Cardiac muscle cell (in vitro differentiated cells and primary cell): ENCODE data around the gene CTDSP2. TPM values are rescaled to one million over a fixed set of nuclear protein-coding genes. Genes with fewer than 3 reads are reported as not detected.

Experiments used
- DNase-seq, 2 donors: peaks; one replicate each; pipeline versions ENCODE4 v3.0.0 to v3.0.0-alpha.2; 2010 to 2017; ENCODE audit warnings: low read depth in 1 of 2, low spot score in 1 of 2
- H3K27ac ChIP-seq: fragments of 200-600 bp; sonication (generic); 2 replicates; pipeline ENCODE4 v1.5.1; 2016
- H3K27me3 ChIP-seq: fragments of 200-600 bp; sonication (generic); 2 replicates; pipeline ENCODE4 v1.6.0; 2016; ENCODE audit warnings: control low read depth
- H3K36me3 ChIP-seq: fragments of 200-600 bp; sonication (generic); 2 replicates; pipeline ENCODE4 v1.5.1; 2016; ENCODE audit warnings: control low read depth
- H3K4me1 ChIP-seq: fragments of 200-600 bp; sonication (generic); 2 replicates; pipeline ENCODE4 v1.8.1; 2017; ENCODE audit warnings: low read depth, mild to moderate bottlenecking, mixed run types
- H3K4me3 ChIP-seq: fragments of 200-600 bp; sonication (generic); 2 replicates; pipeline ENCODE4 v1.5.1; 2016; ENCODE audit warnings: mild to moderate bottlenecking
- H3K9me3 ChIP-seq: fragments of 200-600 bp; sonication (generic); 2 replicates; pipeline ENCODE4 v1.5.1; 2017; ENCODE audit warnings: low read depth, mild to moderate bottlenecking, control low read depth
- polyA plus RNA-seq: library from polyadenylated mRNA; unstranded; fragments of >200 nt; fragmentation: Nextera tagmentation; extraction: Ambion mirVana; gene quantifications from 2 replicates; pipeline ENCODE4 v1.2.1, GENCODE V29; 2016
- total RNA-seq: library from RNA; depleted of rRNA; stranded (reverse); fragments of >200 nt; gene quantifications from 2 replicates; pipeline ENCODE4 v1.2.3, GENCODE V29; 2016
- TF ChIP-seq, protein P1 (sequence below): IDR thresholded peaks from 2 replicates; pipeline ENCODE4 v1.5.1; 2012; ENCODE audit warnings: low read depth, mild to moderate bottlenecking, low read length

CTDSP2 gene
- total and polyA plus RNA-seq, 2 experiments from 2014 or later, result 82.9 to 105 TPM

DNA sequence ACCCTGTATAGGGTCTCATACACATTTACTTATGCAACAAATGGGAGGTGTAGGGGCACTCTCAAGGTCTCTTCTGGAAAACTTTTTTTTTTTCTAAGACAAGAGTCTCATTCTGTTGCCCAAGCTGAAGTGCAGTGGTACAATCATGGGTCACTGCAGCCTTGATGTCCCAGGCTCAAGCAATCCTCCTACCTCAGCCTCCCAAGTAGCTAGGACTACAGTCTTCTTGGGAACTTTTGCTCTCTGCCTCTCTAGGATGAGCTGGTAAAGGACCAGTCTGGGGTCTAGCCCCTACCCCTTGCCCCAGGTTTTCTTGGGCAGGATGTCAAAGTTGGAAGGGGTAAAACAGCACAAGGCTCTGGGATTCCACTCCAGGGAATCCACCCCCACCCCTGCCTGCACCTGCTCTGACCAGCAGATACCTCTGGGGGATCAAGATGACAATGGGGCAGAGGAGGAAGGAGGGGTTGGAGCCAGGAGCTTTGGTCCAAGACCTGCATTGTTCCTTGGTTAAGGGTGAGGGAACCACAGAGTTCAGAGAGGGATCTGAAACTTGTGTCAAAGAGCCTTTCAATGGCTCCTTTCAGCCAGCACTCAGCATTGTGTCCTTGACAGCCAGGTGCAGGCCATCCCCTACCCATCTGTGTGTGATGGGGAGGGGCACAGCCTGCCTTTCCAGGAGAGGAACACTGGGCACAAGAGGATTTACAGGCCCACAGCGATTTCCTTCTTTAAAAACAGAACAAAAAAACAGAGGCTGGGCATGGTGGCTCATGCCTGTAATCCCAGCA lies 12.2 kb downstream of the CTDSP2 start:
- peaks cover 68% of the 10 kb centered on the region for H3K4me1 ChIP-seq
- H3K9me3 ChIP-seq, result no peaks in the 10 kb centered on the region
- DNase-seq, result no peak
- H3K27me3 ChIP-seq, result no peaks in the 10 kb centered on the region
- H3K36me3 ChIP-seq, result peaks cover 1% of the 10 kb centered on the region
- no peak overlapping the region for H3K4me3 ChIP-seq
- TF ChIP-seq, protein P1, sequence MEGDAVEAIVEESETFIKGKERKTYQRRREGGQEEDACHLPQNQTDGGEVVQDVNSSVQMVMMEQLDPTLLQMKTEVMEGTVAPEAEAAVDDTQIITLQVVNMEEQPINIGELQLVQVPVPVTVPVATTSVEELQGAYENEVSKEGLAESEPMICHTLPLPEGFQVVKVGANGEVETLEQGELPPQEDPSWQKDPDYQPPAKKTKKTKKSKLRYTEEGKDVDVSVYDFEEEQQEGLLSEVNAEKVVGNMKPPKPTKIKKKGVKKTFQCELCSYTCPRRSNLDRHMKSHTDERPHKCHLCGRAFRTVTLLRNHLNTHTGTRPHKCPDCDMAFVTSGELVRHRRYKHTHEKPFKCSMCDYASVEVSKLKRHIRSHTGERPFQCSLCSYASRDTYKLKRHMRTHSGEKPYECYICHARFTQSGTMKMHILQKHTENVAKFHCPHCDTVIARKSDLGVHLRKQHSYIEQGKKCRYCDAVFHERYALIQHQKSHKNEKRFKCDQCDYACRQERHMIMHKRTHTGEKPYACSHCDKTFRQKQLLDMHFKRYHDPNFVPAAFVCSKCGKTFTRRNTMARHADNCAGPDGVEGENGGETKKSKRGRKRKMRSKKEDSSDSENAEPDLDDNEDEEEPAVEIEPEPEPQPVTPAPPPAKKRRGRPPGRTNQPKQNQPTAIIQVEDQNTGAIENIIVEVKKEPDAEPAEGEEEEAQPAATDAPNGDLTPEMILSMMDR, result no peak
- peak overlapping the region; percentile 73 for H3K27ac ChIP-seq

DNA sequence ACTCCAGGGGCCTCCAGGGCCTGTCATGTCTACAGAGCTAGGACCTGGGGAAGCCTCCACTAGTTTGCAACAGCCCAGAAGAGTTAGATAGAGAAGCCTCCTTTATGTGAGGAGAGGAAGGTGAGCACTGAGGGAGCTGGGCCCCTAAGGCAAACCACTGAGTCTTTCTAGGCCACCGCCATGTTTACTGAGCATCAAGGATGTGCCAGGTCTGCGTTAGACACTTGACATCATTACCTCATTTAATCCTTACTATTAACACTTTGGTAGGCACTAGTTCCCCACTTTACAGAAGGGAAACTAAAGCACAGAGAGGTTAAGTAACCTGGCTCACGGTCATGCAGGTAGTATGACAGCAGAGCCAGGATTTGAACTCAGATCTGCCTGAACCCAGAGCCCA lies 12.9 kb downstream of the CTDSP2 start:
- H3K27ac ChIP-seq, result peak overlapping the region; percentile 73

DNA sequence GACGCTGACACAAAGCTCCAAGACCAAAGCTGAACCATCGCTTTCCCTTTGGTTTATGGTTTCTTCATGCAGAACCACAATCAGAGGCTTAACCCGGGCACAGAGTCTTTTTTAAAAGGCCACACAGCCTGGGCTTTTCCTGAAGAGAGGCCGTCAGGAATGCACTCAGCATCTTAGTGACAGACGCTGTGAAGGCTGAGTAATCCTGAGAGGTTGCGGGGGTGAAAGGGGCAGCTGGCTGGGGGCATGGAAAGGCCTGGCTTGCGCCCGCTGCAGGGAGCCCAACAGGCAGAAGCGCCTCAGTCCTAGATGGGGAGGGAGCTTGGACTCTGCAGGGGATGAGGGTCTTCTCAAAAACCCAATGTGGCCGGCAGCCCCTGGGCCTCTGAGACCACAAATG lies 13.6 kb downstream of the CTDSP2 start:
- TF ChIP-seq, protein P1, result no peak
- peak overlapping the region; percentile 73 for H3K27ac ChIP-seq
- no peak overlapping the region for H3K4me3 ChIP-seq
- no peaks in the 10 kb centered on the region for H3K27me3 ChIP-seq
- H3K36me3 ChIP-seq, result peaks cover 12% of the 10 kb centered on the region
- peak in 1 of 2 donors; percentile 28 for DNase-seq
- no peaks in the 10 kb centered on the region for H3K9me3 ChIP-seq
- peaks cover 55% of the 10 kb centered on the region for H3K4me1 ChIP-seq

More for the DNA sequence above, 12.9 kb downstream of the CTDSP2 start:
- Histone ChIP-seq H3K9me3 (no peaks in the 10 kb centered on the region), H3K27me3 (no peaks in the 10 kb centered on the region), H3K4me3 (no peak overlapping the region), H3K36me3 (peaks cover 7% of the 10 kb centered on the region), H3K4me1 (peaks cover 62% of the 10 kb centered on the region)
- DNase-seq, result no peak
- TF ChIP-seq, protein P1, result no peak

DNA sequence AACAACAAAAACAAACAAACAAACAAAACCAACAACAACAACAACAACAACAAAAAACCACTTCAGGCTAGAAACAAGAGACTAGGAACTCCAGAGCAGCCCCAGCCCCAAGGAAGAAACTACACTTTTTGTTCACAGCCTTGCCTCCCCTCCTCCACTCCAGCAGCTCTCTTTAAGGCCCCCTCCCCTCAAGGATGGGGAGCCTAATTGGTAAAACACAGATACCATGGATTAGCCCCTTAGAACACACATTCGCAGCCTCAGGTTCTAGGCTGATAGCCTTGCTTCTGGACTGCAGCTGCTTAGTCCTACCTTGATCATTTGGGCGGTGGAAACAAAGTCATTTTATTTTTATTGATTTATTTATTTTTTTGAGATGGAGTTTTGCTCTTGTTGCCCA lies 16.1 kb downstream of the CTDSP2 start:
- Histone ChIP-seq H3K36me3 (peaks cover 38% of the 10 kb centered on the region), H3K27ac (no peak overlapping the region), H3K4me1 (peaks cover 32% of the 10 kb centered on the region), H3K27me3 (no peaks in the 10 kb centered on the region), H3K4me3 (no peak overlapping the region), H3K9me3 (no peaks in the 10 kb centered on the region)
- TF ChIP-seq, protein P1, result no peak
- no peak for DNase-seq

DNA sequence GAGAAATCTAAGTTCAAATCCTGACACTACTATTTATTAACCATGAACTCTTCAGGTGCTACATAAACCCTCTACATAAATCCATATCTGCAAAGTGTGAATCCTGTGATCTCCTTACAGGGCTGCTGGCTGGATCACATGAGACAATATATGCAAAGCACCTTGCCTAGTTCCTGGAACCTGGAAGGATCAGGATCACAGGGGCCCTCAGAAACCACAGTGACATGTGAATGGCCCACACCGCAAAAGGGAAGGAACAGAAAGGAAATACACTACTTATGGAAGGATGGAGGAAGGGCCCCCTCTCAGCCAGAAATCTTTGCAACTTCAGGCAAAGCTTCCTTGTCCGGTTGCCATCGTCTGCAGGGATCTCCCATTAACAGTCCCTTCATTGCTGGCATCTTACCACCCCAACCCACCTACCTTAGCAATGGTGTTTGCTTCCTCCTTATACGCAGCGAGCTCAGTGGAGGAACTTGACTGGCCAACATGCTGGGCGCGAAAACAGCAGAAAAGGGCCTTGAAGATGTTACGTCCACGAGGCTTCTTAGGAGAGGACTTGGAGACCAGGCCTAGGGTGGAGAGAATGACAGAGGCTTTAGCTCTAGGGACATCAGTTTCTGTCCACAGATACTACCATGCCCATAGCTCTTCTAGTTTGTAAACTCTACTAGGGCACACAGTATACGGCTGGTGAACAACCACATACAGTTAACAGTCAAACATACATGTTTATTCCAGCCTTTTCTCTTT lies 17.3 kb downstream of the CTDSP2 start:
- Histone ChIP-seq H3K9me3 (no peaks in the 10 kb centered on the region), H3K27ac (no peak overlapping the region), H3K27me3 (no peaks in the 10 kb centered on the region), H3K36me3 (peaks cover 50% of the 10 kb centered on the region), H3K4me1 (peaks cover 23% of the 10 kb centered on the region), H3K4me3 (no peak overlapping the region)
- no peak for DNase-seq
- TF ChIP-seq, protein P1, result no peak
